Activated T-cell treated with anti-CD3 and anti-CD28 coated beads, Interleukin-2, amount 50 U/mL, for 24 hours (primary cell): ENCODE data around the gene GRB10.
"Not testable (repeated sequence)": the region's sequence is repeated elsewhere in the genome, so short reads cannot be mapped to it uniquely, and the experiment has no call there.

Experiments
- DNase-seq: peaks from one replicate; pipeline ENCODE4 v3.0.0-alpha.2; 2020
- H3K27ac Mint-ChIP-seq: 2 replicates; pipeline ENCODE4 v1.8.0; 2020; ENCODE audit warnings: mild to moderate bottlenecking, mixed read lengths
- H3K27me3 Mint-ChIP-seq: 2 replicates; pipeline ENCODE4 v1.8.0; 2020; ENCODE audit warnings: mixed read lengths
- H3K36me3 Mint-ChIP-seq: 2 replicates; pipeline ENCODE4 v1.8.0; 2020; ENCODE audit warnings: low read depth, mixed read lengths
- H3K4me1 Mint-ChIP-seq: 2 replicates; pipeline ENCODE4 v1.8.0; 2020; ENCODE audit warnings: low read depth, mixed read lengths
- H3K4me3 Mint-ChIP-seq: 2 replicates; pipeline ENCODE4 v1.8.0; 2020; ENCODE audit warnings: mild to moderate bottlenecking, moderate library complexity, mixed read lengths
- H3K9me3 Mint-ChIP-seq: 2 replicates; pipeline ENCODE4 v1.8.0; 2020; ENCODE audit warnings: mixed read lengths

Gene GRB10

DNA sequence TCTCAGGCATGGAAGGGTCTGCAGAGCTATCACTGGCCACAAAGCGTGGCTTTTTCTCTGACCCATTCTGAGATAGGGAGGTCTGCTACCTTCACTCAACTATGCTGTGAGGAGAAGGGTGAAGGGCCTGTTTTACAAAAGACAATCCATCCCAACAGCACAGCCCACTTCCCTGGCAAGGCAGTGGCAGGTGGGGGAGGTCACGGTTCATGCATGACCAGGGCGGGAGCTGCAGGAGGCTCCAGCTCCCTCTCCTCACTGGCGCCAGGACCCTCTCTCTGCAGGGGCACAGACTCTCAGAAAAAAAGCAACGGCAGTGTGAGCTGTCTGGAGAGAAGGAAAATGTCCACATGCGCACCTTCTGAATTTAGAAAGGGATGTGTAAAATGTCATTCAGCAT lies 28.5 kb downstream of the GRB10 start:
- H3K36me3 Mint-ChIP-seq: no peaks in the 10 kb centered on the region
- H3K4me1 Mint-ChIP-seq: peaks cover 13% of the 10 kb centered on the region
- H3K4me3 Mint-ChIP-seq: no peak overlapping the region
- H3K27me3 Mint-ChIP-seq: no peaks in the 10 kb centered on the region
- DNase-seq: no peak
- no peak overlapping the region for H3K27ac Mint-ChIP-seq
- H3K9me3 Mint-ChIP-seq: no peaks in the 10 kb centered on the region

- no peak overlapping the region for H3K27ac Mint-ChIP-seq
- H3K36me3 Mint-ChIP-seq: no peaks in the 10 kb centered on the region
- no peak overlapping the region for H3K4me3 Mint-ChIP-seq
- H3K4me1 Mint-ChIP-seq: peaks cover 13% of the 10 kb centered on the region
- H3K27me3 Mint-ChIP-seq: no peaks in the 10 kb centered on the region
- no peak for DNase-seq
- H3K9me3 Mint-ChIP-seq: no peaks in the 10 kb centered on the region
These were observed 30.3 kb downstream of the GRB10 start for GRCh38 chr7:50752422-50752821.

GRCh38 chr7:50751146-50751545 lies 31.6 kb downstream of the GRB10 start:
- no peaks in the 10 kb centered on the region for H3K9me3 Mint-ChIP-seq
- peaks cover 13% of the 10 kb centered on the region for H3K4me1 Mint-ChIP-seq
- DNase-seq: no peak

DNA sequence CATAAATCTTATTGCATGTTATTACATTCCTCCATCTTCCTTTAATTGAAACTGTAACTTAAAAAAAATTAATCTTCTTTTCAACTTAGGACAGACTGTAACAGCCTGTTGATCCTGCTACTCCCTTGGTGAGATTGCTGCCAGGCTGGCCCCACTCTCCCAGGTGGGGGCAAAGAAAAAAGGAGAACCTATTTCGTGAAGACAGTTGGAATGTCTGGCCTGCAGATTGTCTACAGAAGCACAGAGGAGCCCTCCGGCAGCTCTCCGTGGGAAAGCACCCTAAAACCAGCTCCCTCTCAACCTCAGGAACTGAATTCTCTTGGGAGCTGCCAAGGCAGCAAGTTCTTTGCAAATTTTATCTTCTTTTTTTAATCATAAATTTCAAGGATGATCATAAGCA lies 32.8 kb downstream of the GRB10 start:
- H3K27me3 Mint-ChIP-seq: no peaks in the 10 kb centered on the region
- no peaks in the 10 kb centered on the region for H3K9me3 Mint-ChIP-seq
- H3K4me3 Mint-ChIP-seq: no peak overlapping the region
- H3K27ac Mint-ChIP-seq: no peak overlapping the region
- H3K4me1 Mint-ChIP-seq: peaks cover 13% of the 10 kb centered on the region
- DNase-seq: no peak
- H3K36me3 Mint-ChIP-seq: no peaks in the 10 kb centered on the region

More at GRCh38 chr7:50751146-50751545, 31.6 kb downstream of the GRB10 start:
- H3K4me3 Mint-ChIP-seq: no peak overlapping the region
- H3K36me3 Mint-ChIP-seq: no peaks in the 10 kb centered on the region
- H3K27ac Mint-ChIP-seq: no peak overlapping the region
- H3K27me3 Mint-ChIP-seq: no peaks in the 10 kb centered on the region

- Mint-ChIP-seq H3K27me3 (no peaks in the 10 kb centered on the region), H3K9me3 (no peaks in the 10 kb centered on the region), H3K27ac (no peak overlapping the region), H3K4me3 (no peak overlapping the region), H3K36me3 (no peaks in the 10 kb centered on the region), H3K4me1 (peaks cover 4% of the 10 kb centered on the region)
- no peak for DNase-seq
These were observed 34.2 kb downstream of the GRB10 start for GRCh38 chr7:50748472-50748871.

DNA sequence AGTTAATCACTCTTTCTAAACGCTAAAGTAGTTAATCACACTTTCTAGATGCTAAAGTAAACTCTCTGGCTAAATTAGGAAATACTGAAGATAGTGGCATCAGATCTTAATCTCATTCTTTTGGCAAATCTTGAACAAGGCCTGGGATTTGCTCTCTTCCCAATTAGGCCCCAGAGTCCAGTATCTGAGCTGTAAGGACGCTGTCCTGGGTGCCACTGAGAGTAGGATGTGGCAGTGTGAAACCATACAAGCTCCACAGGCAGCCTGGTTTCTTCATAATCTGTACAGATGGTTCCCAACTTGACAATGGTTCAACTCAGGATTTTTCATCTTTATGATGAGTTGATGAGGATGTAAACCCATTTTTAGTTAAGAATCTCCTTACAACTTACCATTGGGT lies 36.9 kb downstream of the GRB10 start:
- no peaks in the 10 kb centered on the region for H3K36me3 Mint-ChIP-seq
- no peaks in the 10 kb centered on the region for H3K9me3 Mint-ChIP-seq
- H3K4me1 Mint-ChIP-seq: peaks cover 13% of the 10 kb centered on the region
- DNase-seq: no peak
- no peak overlapping the region for H3K4me3 Mint-ChIP-seq
- H3K27ac Mint-ChIP-seq: no peak overlapping the region
- H3K27me3 Mint-ChIP-seq: no peaks in the 10 kb centered on the region

DNA sequence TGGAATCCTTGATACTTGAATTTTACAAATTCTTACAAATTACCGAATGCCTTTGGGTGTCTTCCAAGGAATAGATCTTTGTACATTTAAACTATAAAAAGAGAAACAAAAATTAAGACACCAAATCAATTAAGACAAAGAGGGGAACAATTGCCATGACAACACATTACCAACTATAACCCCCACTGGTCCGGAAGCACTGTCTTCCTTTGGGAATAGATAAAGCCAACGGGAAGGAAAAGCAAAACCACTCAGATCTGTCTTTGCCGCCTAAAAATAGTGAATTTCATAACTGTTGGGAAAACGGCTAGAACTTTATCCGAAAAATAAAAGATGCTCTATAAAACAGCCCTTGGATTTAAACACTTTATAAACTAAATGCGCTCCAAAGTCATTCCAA lies 37.4 kb downstream of the GRB10 start:
- no peaks in the 10 kb centered on the region for H3K9me3 Mint-ChIP-seq
- no peak overlapping the region for H3K4me3 Mint-ChIP-seq
- no peaks in the 10 kb centered on the region for H3K36me3 Mint-ChIP-seq
- no peak overlapping the region for H3K27ac Mint-ChIP-seq
- H3K27me3 Mint-ChIP-seq: no peaks in the 10 kb centered on the region
- H3K4me1 Mint-ChIP-seq: peaks cover 18% of the 10 kb centered on the region
- no peak for DNase-seq

DNA sequence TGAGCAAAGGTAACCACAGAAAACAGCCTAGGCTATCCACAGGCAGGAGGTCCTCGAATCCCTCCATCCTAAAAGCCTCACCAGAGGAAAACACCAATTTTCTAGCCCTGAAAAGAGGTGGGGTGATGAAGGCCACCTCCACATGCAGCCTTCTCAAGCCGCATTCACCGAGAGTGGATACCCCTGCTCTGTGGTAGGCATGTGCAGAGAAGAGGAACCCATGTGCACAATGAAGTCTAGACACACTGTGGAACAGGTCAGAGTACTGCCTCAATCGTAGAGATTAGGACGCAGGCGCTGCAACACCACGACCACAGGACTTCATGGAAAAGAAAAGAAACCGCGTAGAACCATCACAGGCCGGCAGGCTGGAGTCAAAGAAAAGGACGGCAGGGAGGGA lies 38.8 kb downstream of the GRB10 start:
- Mint-ChIP-seq H3K27me3 (no peaks in the 10 kb centered on the region), H3K4me3 (no peak overlapping the region), H3K36me3 (no peaks in the 10 kb centered on the region), H3K27ac (no peak overlapping the region), H3K9me3 (peaks cover 5% of the 10 kb centered on the region), H3K4me1 (peaks cover 32% of the 10 kb centered on the region)
- no peak for DNase-seq

DNA sequence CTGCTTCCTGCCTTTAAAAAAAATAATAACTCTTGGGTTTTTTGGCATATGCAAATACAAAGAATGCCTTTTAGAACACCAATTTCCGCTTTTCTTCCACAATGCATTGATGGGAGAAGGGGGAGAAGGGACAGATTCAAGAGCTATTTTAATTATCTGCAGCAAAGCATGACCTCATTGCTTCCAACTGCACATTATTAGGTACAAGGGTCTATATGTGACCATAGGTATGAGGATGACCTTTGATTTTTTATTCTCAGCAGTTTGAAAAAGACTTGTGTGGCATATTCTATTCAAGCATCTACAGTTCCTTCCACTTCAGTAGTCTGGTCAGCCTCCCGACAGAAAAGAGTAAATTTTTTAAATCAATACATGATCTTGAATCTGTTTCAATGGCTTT lies 39.7 kb downstream of the GRB10 start:
- H3K27me3 Mint-ChIP-seq: no peaks in the 10 kb centered on the region
- H3K27ac Mint-ChIP-seq: no peak overlapping the region
- no peaks in the 10 kb centered on the region for H3K36me3 Mint-ChIP-seq
- DNase-seq: no peak
- H3K4me1 Mint-ChIP-seq: peaks cover 35% of the 10 kb centered on the region
- H3K9me3 Mint-ChIP-seq: peaks cover 5% of the 10 kb centered on the region
- no peak overlapping the region for H3K4me3 Mint-ChIP-seq

DNA sequence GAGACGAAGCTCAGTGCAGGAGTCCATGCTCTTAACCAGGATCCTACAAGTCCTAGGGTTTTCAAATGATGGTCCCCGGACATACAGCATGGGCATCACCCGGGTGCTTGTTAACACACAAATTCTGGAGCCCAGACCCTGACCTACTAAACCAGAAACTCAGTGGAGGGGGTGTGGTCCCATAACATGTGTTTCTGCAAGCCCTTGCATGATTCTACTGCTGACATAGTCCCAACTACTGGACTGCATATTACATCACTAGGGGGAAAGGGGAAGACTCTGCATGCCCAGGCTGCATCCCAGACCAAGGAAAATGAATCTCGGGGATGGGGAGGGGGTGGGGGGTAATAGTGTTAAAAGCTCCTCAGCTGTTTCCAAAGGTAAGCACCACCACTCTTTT lies 40.3 kb downstream of the GRB10 start:
- no peaks in the 10 kb centered on the region for H3K27me3 Mint-ChIP-seq
- H3K4me3 Mint-ChIP-seq: no peak overlapping the region
- H3K4me1 Mint-ChIP-seq: peaks cover 35% of the 10 kb centered on the region
- H3K9me3 Mint-ChIP-seq: peaks cover 5% of the 10 kb centered on the region
- H3K27ac Mint-ChIP-seq: no peak overlapping the region
- H3K36me3 Mint-ChIP-seq: no peaks in the 10 kb centered on the region
- DNase-seq: no peak

DNA sequence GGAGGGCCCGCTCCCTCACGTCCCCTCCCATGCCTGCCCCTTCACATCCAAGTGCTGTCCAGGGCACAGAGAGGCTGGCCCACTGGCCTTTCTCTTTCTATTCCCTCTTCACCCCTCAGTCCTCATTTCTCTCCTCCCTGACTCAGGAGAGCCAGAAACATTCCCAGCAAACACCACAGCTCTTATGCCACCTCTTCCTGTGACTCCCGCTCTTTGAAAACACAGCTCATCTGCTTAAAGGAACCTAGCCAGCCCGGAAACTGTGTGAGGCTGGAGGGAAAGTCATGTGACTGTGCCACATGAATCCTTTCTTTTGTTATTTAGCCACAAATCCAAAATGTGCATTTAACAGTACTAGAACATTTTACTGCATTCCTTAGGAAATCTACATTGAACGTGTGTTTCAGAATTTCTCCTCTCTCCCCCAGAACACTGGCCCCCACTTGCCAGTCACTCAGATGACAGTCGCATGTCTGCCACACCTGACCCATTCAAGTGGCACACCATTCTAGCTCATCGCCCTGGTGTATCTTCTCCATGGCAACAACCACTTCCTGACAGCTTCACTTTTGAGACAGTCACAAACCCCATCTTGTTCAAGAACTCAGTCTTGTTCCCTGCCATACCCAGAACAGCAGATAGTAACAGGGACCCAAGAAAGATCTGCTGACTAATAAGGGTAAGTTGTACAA lies 42.8 kb downstream of the GRB10 start:
- peak; percentile 55 for DNase-seq
- H3K36me3 Mint-ChIP-seq: no peaks in the 10 kb centered on the region
- no peaks in the 10 kb centered on the region for H3K27me3 Mint-ChIP-seq
- peaks cover 5% of the 10 kb centered on the region for H3K9me3 Mint-ChIP-seq
- H3K27ac Mint-ChIP-seq: peak overlapping the region; percentile 90
- peak overlapping the region; percentile 44 for H3K4me3 Mint-ChIP-seq
- H3K4me1 Mint-ChIP-seq: peaks cover 42% of the 10 kb centered on the region

DNA sequence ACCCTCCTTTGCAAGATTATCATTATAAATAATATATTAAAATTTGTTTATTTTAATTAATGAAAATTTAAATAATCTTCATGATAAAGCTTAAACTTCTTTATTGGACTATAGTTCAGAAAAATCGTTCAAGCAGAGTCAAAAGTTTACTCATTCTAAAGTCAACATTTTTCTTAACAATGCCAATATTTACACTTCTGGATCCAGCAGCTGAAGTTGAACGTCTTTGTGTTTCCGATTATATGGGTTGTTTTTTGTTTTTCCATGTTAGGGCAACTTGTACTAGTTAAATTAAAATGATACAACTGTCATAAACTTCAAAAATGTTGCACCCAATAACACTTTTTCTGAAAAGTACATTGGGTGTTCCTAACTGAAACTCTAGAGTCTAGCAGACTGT lies 43.8 kb downstream of the GRB10 start:
- H3K27me3 Mint-ChIP-seq: no peaks in the 10 kb centered on the region
- peak overlapping the region; percentile 90 for H3K27ac Mint-ChIP-seq
- peaks cover 5% of the 10 kb centered on the region for H3K9me3 Mint-ChIP-seq
- H3K4me3 Mint-ChIP-seq: no peak overlapping the region
- DNase-seq: no peak
- H3K4me1 Mint-ChIP-seq: peaks cover 45% of the 10 kb centered on the region
- no peaks in the 10 kb centered on the region for H3K36me3 Mint-ChIP-seq

DNA sequence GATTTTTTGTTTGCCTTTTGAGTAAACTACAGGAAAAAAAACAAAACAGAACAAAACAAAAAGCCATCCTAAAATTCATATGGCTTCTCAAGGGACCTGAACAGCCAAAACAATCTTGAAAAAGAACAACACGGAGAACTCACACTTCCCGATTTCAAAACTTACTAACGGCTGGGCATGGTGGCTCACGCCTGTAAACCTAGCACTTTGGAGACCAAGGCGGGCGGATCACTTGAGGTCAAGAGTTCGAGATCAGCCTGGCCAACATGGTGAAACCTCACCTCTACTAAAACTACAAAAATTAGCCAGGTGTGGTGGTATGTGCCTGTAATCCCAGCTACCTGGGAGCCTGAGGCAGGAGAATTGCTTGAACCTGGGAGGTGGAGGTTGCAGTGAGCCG lies 46.9 kb downstream of the GRB10 start:
- not testable (repeated sequence) for H3K4me3 Mint-ChIP-seq, H3K27ac Mint-ChIP-seq, H3K27me3 Mint-ChIP-seq, H3K9me3 Mint-ChIP-seq, H3K36me3 Mint-ChIP-seq, DNase-seq
- H3K4me1 Mint-ChIP-seq: peaks cover 32% of the 10 kb centered on the region

GRCh38 chr7:50735333-50735732 lies 47.4 kb downstream of the GRB10 start:
- no peaks in the 10 kb centered on the region for H3K27me3 Mint-ChIP-seq
- peaks cover 27% of the 10 kb centered on the region for H3K4me1 Mint-ChIP-seq
- peaks cover 2% of the 10 kb centered on the region for H3K36me3 Mint-ChIP-seq
- DNase-seq: no peak
- H3K9me3 Mint-ChIP-seq: peaks cover 5% of the 10 kb centered on the region
- no peak overlapping the region for H3K27ac Mint-ChIP-seq
- no peak overlapping the region for H3K4me3 Mint-ChIP-seq

GRCh38 chr7:50734246-50734645 lies 48.5 kb downstream of the GRB10 start:
- H3K4me1 Mint-ChIP-seq: peaks cover 16% of the 10 kb centered on the region
- peaks cover 3% of the 10 kb centered on the region for H3K9me3 Mint-ChIP-seq
- no peaks in the 10 kb centered on the region for H3K27me3 Mint-ChIP-seq
- no peak overlapping the region for H3K27ac Mint-ChIP-seq
- no peak for DNase-seq
- no peak overlapping the region for H3K4me3 Mint-ChIP-seq
- H3K36me3 Mint-ChIP-seq: peaks cover 2% of the 10 kb centered on the region

- no peak for DNase-seq
- Mint-ChIP-seq H3K9me3 (no peaks in the 10 kb centered on the region), H3K36me3 (peaks cover 2% of the 10 kb centered on the region), H3K4me1 (peaks cover 13% of the 10 kb centered on the region), H3K27ac (no peak overlapping the region), H3K27me3 (no peaks in the 10 kb centered on the region), H3K4me3 (no peak overlapping the region)
These were observed 49.1 kb downstream of the GRB10 start for GRCh38 chr7:50733552-50733951.
